ENCODE data around the gene ACAP2.

DNA sequence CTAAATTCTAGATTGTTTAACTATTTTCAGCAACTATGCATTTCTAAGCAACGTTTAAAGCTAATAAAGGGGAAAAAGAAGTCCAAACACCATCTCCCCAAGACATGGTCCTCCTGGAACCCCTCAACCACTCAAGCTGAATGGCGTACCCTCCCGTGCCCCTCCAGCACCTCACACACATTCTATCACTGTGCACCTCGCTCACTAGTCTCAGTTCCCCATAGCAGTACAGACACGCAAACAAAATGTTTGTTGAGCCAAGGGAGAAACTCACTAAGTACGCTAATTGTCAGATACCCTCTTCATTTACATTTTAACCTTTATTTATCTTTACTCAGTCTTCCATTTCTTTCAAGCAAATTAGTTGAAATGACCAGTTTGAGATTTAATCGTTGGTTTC, 48.8 kb downstream of the ACAP2 start:
- TF ChIP-seq, protein P1, sequence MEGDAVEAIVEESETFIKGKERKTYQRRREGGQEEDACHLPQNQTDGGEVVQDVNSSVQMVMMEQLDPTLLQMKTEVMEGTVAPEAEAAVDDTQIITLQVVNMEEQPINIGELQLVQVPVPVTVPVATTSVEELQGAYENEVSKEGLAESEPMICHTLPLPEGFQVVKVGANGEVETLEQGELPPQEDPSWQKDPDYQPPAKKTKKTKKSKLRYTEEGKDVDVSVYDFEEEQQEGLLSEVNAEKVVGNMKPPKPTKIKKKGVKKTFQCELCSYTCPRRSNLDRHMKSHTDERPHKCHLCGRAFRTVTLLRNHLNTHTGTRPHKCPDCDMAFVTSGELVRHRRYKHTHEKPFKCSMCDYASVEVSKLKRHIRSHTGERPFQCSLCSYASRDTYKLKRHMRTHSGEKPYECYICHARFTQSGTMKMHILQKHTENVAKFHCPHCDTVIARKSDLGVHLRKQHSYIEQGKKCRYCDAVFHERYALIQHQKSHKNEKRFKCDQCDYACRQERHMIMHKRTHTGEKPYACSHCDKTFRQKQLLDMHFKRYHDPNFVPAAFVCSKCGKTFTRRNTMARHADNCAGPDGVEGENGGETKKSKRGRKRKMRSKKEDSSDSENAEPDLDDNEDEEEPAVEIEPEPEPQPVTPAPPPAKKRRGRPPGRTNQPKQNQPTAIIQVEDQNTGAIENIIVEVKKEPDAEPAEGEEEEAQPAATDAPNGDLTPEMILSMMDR (IDR thresholded peaks at IDR 0.05), result no peak
- TF ChIP-seq, protein P2, sequence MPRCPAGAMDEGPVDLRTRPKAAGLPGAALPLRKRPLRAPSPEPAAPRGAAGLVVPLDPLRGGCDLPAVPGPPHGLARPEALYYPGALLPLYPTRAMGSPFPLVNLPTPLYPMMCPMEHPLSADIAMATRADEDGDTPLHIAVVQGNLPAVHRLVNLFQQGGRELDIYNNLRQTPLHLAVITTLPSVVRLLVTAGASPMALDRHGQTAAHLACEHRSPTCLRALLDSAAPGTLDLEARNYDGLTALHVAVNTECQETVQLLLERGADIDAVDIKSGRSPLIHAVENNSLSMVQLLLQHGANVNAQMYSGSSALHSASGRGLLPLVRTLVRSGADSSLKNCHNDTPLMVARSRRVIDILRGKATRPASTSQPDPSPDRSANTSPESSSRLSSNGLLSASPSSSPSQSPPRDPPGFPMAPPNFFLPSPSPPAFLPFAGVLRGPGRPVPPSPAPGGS (IDR thresholded peaks at IDR 0.05), result no peak

Measured in A549 (cell line).